ENCODE results near the gene GLYR1. TPM values are rescaled to one million over a fixed set of nuclear protein-coding genes. Genes with fewer than 3 reads are reported as not detected.

Gene GLYR1
- total and polyA plus RNA-seq, 9 of the 15 experiments (the other 6 are each of a cell fraction or from before 2014, with no cell fraction given) = 6.7 to 99.2 (median 60.2) TPM

DNA sequence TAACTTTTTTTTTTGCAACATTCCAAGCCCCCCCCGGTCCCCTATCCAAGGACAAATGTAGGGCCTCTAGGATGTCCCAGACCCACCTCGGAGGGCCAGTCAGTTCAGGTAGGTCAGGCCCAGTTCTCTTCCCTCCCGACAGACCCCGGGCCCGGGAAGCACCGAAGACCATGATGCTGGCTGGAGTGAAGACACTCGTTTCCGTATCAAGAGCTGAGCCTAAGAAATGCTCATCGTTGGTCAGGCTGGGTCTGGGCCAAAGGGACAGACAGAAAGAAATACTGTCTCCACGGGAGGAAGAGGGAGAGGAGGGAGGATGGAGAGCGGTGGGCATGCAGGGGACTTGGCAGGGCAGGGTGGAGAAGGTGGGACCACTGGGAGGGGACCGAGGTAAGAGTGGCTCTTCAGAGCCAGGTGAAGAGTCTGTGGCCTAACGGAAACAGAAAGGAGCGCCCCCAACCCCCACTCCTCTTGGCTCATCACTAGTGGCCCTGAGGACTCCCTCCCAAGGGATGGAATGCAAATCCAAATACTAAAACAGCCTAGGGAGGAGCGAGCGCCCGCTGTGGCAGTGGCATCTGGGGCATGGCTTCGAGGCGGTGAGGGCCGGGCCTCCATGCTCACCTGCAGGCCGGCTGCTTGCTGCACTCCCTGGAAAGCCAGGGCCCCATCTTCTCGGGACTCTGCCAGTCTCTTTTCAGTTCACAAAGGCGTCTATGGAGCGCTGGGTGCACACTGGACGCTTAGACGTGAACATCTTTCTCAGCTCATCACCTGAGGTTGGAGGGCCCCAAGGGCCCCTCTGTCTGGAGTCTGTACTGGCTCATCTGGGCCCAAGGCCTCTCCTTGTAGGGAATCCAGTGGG lies 43.0 kb downstream of the GLYR1 start (continued):
- TF ChIP-seq, protein P1, sequence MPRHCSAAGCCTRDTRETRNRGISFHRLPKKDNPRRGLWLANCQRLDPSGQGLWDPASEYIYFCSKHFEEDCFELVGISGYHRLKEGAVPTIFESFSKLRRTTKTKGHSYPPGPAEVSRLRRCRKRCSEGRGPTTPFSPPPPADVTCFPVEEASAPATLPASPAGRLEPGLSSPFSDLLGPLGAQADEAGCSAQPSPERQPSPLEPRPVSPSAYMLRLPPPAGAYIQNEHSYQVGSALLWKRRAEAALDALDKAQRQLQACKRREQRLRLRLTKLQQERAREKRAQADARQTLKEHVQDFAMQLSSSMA (CRISPR knock-in tag; IDR thresholded peaks at IDR 0.05) = no peak
- TF ChIP-seq, protein P2, sequence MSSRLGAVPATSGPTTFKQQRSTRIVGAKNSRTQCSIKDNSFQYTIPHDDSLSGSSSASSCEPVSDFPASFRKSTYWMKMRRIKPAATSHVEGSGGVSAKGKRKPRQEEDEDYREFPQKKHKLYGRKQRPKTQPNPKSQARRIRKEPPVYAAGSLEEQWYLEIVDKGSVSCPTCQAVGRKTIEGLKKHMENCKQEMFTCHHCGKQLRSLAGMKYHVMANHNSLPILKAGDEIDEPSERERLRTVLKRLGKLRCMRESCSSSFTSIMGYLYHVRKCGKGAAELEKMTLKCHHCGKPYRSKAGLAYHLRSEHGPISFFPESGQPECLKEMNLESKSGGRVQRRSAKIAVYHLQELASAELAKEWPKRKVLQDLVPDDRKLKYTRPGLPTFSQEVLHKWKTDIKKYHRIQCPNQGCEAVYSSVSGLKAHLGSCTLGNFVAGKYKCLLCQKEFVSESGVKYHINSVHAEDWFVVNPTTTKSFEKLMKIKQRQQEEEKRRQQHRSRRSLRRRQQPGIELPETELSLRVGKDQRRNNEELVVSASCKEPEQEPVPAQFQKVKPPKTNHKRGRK (tag; IDR thresholded peaks at IDR 0.05) = no peak
- TF ChIP-seq TEAD4 (IDR thresholded peaks at IDR 0.05; ENCODE audit: low read length) = no peak
- no peak for TF ChIP-seq TEAD4 (CRISPR knock-in tag; IDR thresholded peaks at IDR 0.05; ENCODE audit: borderline replicate concordance)
- TF ChIP-seq, protein P3, sequence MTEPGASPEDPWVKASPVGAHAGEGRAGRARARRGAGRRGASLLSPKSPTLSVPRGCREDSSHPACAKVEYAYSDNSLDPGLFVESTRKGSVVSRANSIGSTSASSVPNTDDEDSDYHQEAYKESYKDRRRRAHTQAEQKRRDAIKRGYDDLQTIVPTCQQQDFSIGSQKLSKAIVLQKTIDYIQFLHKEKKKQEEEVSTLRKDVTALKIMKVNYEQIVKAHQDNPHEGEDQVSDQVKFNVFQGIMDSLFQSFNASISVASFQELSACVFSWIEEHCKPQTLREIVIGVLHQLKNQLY (CRISPR knock-in tag; conservative IDR thresholded peaks at IDR 0.05) = no peak
- no peak for TF ChIP-seq ZNF431 (CRISPR knock-in tag; IDR thresholded peaks at IDR 0.05)
- TF ChIP-seq, protein P4, sequence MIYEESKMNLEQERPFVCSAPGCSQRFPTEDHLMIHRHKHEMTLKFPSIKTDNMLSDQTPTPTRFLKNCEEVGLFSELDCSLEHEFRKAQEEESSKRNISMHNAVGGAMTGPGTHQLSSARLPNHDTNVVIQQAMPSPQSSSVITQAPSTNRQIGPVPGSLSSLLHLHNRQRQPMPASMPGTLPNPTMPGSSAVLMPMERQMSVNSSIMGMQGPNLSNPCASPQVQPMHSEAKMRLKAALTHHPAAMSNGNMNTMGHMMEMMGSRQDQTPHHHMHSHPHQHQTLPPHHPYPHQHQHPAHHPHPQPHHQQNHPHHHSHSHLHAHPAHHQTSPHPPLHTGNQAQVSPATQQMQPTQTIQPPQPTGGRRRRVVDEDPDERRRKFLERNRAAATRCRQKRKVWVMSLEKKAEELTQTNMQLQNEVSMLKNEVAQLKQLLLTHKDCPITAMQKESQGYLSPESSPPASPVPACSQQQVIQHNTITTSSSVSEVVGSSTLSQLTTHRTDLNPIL (CRISPR knock-in tag; IDR thresholded peaks at IDR 0.05) = no peak
- TF ChIP-seq, protein P5, sequence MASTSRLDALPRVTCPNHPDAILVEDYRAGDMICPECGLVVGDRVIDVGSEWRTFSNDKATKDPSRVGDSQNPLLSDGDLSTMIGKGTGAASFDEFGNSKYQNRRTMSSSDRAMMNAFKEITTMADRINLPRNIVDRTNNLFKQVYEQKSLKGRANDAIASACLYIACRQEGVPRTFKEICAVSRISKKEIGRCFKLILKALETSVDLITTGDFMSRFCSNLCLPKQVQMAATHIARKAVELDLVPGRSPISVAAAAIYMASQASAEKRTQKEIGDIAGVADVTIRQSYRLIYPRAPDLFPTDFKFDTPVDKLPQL (IDR thresholded peaks at IDR 0.05; ENCODE audit: extremely low read depth, insufficient read length) = no peak
- no peak for TF ChIP-seq YY1 (IDR thresholded peaks at IDR 0.05; ENCODE audit: borderline replicate concordance in 1 of 3, control insufficient read depth in 1 of 3, extremely low read depth in 1 of 3, insufficient read depth in 3 of 3, insufficient read length in 1 of 3, insufficient replicate concordance in 2 of 3, low read depth in 1 of 3, low read length in 2 of 3)
- no peak for TF ChIP-seq SNRNP70 (optimal IDR thresholded peaks at IDR 0.05; ENCODE audit: low read depth, low read length)
- TF ChIP-seq HMGN3 (IDR thresholded peaks at IDR 0.05; ENCODE audit: borderline replicate concordance, extremely low read depth, insufficient read length, low read depth, low read length) = no peak
- 0 out of 2 replicates have a peak, but pooled peaks have one; percentile 28 for TF ChIP-seq RBFOX2 (IDR thresholded peaks at IDR 0.05; ENCODE audit: low read depth, low read length)
- TF ChIP-seq ZNF644 (tag; IDR thresholded peaks at IDR 0.05; ENCODE audit: low read depth) = no peak
- TF ChIP-seq NCOA4 (IDR thresholded peaks at IDR 0.05; ENCODE audit: partially characterized antibody) = no peak
- TF ChIP-seq PHF8 (IDR thresholded peaks at IDR 0.05; ENCODE audit: borderline replicate concordance, low read length) = no peak

All from K562 (cell line).